Activated naive CD4-positive, alpha-beta T cell treated with anti-CD3 and anti-CD28 coated beads for 36 hours (primary cell): ENCODE measurements around the gene RBPJL. TPM values are rescaled to one million over a fixed set of nuclear protein-coding genes. Genes with fewer than 3 reads are reported as not detected.

Experiments used
- CTCF ChIA-PET: fragments of 350-600 bp; sonication (Branson Sonifier 250); formaldehyde crosslinking; loops from one replicate; lab custom pipeline; 2021; ENCODE audit warnings: antibody characterized with exemption; lab: Charles Lee
- DNase-seq: peaks from one replicate; pipeline ENCODE4 v3.0.0-alpha.2; 2020
- H3K27ac Mint-ChIP-seq: one replicate; pipeline ENCODE4 v1.8.0; 2021; ENCODE audit warnings: mild to moderate bottlenecking, mixed read lengths
- H3K27me3 Mint-ChIP-seq: one replicate; pipeline ENCODE4 v1.8.0; 2021; ENCODE audit warnings: low read depth, mixed read lengths
- H3K36me3 Mint-ChIP-seq: one replicate; pipeline ENCODE4 v1.8.0; 2021; ENCODE audit warnings: low read depth, mixed read lengths
- H3K4me1 Mint-ChIP-seq: one replicate; pipeline ENCODE4 v1.8.0; 2021; ENCODE audit warnings: low read depth, mixed read lengths
- H3K4me3 Mint-ChIP-seq: one replicate; pipeline ENCODE4 v1.8.0; 2021; ENCODE audit warnings: mild to moderate bottlenecking, moderate library complexity, mixed read lengths
- H3K9me3 Mint-ChIP-seq: one replicate; pipeline ENCODE4 v1.8.0; 2021; ENCODE audit warnings: mixed read lengths
- intact Hi-C: fragments of 100-400 bp; cut with micrococcal nuclease; formaldehyde crosslinking; loops from one replicate; pipeline ENCODE4 v1.15.1; 2023
- total RNA-seq, 2 experiments: library from RNA; stranded (reverse); gene quantifications; one replicate each; pipeline ENCODE4 v1.2.3, GENCODE V29; 2021

RBPJL gene
- total RNA-seq, 2 experiments from 2014 or later: not detected

- intact Hi-C loops: no loop called here
- H3K27me3 Mint-ChIP-seq: peaks cover 54% of the 10 kb centered on the region
Measured at GRCh38 chr20:45311589-45312211, 5.1 kb downstream of the RBPJL start.

GRCh38 chr20:45312241-45312640 lies 5.6 kb downstream of the RBPJL start:
- H3K27me3 Mint-ChIP-seq: peaks cover 58% of the 10 kb centered on the region
- H3K4me1 Mint-ChIP-seq: peaks cover 14% of the 10 kb centered on the region
- intact Hi-C loops: no loop called here
- CTCF ChIA-PET: interaction anchor here (0.6 to 3.2 kb wide), 22 partner anchors 8 to 962 kb away, joined by 3 to 31 read pairs (median 3); partner anchors contain the start of genes PIGT and SYS1
- H3K36me3 Mint-ChIP-seq: no peaks in the 10 kb centered on the region
- no peak overlapping the region for H3K27ac Mint-ChIP-seq
- no peaks in the 10 kb centered on the region for H3K9me3 Mint-ChIP-seq
- no peak for DNase-seq
- no peak overlapping the region for H3K4me3 Mint-ChIP-seq

More at GRCh38 chr20:45311589-45312211, 5.1 kb downstream of the RBPJL start:
- peak; percentile 73 for DNase-seq
- H3K4me1 Mint-ChIP-seq: peaks cover 10% of the 10 kb centered on the region
- H3K9me3 Mint-ChIP-seq: no peaks in the 10 kb centered on the region
- no peak overlapping the region for H3K27ac Mint-ChIP-seq
- H3K4me3 Mint-ChIP-seq: no peak overlapping the region
- CTCF ChIA-PET: interaction anchor here (0.7 to 3.2 kb wide), 22 partner anchors 8 to 377 kb away, joined by 3 to 31 read pairs (median 3); partner anchors contain the start of genes PIGT and SYS1
- no peaks in the 10 kb centered on the region for H3K36me3 Mint-ChIP-seq

- intact Hi-C loops: no loop called here
- peaks cover 53% of the 10 kb centered on the region for H3K27me3 Mint-ChIP-seq
- H3K4me1 Mint-ChIP-seq: peaks cover 21% of the 10 kb centered on the region
- CTCF ChIA-PET: interaction anchor here (0.6 to 3.2 kb wide), 11 partner anchors 10 to 961 kb away, joined by 3 to 31 read pairs (median 4); partner anchors contain the start of gene SYS1
- H3K4me3 Mint-ChIP-seq: no peak overlapping the region
- no peak for DNase-seq
- no peaks in the 10 kb centered on the region for H3K9me3 Mint-ChIP-seq
- H3K27ac Mint-ChIP-seq: no peak overlapping the region
- no peaks in the 10 kb centered on the region for H3K36me3 Mint-ChIP-seq
Measured at GRCh38 chr20:45313065-45313695, 6.5 kb downstream of the RBPJL start.

GRCh38 chr20:45313943-45314342 lies 7.3 kb downstream of the RBPJL start:
- Mint-ChIP-seq H3K27ac (no peak overlapping the region), H3K36me3 (no peaks in the 10 kb centered on the region), H3K4me3 (no peak overlapping the region), H3K9me3 (no peaks in the 10 kb centered on the region), H3K27me3 (peaks cover 53% of the 10 kb centered on the region), H3K4me1 (peaks cover 29% of the 10 kb centered on the region)
- intact Hi-C loops: no loop called here
- no peak for DNase-seq
- CTCF ChIA-PET: interaction anchor here (1.2 to 3.2 kb wide), 6 partner anchors 13 to 202 kb away, joined by 3 to 31 read pairs (median 4); partner anchors contain the start of gene SYS1

GRCh38 chr20:45315672-45316071 lies 9.0 kb downstream of the RBPJL start:
- Mint-ChIP-seq H3K36me3 (no peaks in the 10 kb centered on the region), H3K4me3 (no peak overlapping the region), H3K4me1 (peaks cover 35% of the 10 kb centered on the region), H3K27ac (no peak overlapping the region), H3K27me3 (peaks cover 45% of the 10 kb centered on the region), H3K9me3 (no peaks in the 10 kb centered on the region)
- intact Hi-C loops: loop anchor here (5.0 kb wide), 1 partner anchor 457 kb away; no protein-coding TSS in a partner anchor
- no peak for DNase-seq
- CTCF ChIA-PET: interaction anchor here (1.6 to 9.1 kb wide), 3 partner anchors 21 to 121 kb away, joined by 5 to 116 read pairs (median 6); no protein-coding TSS in a partner anchor

- CTCF ChIA-PET: interaction anchor here (0.5 to 9.1 kb wide), 7 partner anchors 13 to 140 kb away, joined by 3 to 116 read pairs (median 5); partner anchors contain the start of gene SDC4
- peak overlapping the region; percentile 12 for H3K4me3 Mint-ChIP-seq
- H3K27me3 Mint-ChIP-seq: peaks cover 38% of the 10 kb centered on the region
- no peaks in the 10 kb centered on the region for H3K9me3 Mint-ChIP-seq
- H3K27ac Mint-ChIP-seq: no peak overlapping the region
- intact Hi-C loops: loop anchor here (5.0 kb wide), 1 partner anchor 456 kb away; no protein-coding TSS in a partner anchor
- H3K36me3 Mint-ChIP-seq: no peaks in the 10 kb centered on the region
- DNase-seq: no peak
- peaks cover 37% of the 10 kb centered on the region for H3K4me1 Mint-ChIP-seq
Measured at GRCh38 chr20:45316150-45317080, 9.8 kb downstream of the RBPJL start.

GRCh38 chr20:45317826-45318225 lies 11.2 kb downstream of the RBPJL start:
- no peak for DNase-seq
- Mint-ChIP-seq H3K27ac (peak overlapping the region; percentile 91), H3K36me3 (no peaks in the 10 kb centered on the region), H3K4me1 (peaks cover 36% of the 10 kb centered on the region), H3K9me3 (no peaks in the 10 kb centered on the region), H3K27me3 (peaks cover 27% of the 10 kb centered on the region), H3K4me3 (peak overlapping the region; percentile 17)
- intact Hi-C loops: loop anchor here (2.0 to 5.0 kb wide), 3 partner anchors 37 to 454 kb away; partner anchors contain the start of gene SYS1
- CTCF ChIA-PET: interaction anchor here (0.5 to 9.1 kb wide), 19 partner anchors 9 to 460 kb away, joined by 3 to 116 read pairs (median 6); partner anchors contain the start of genes SDC4 and SYS1

GRCh38 chr20:45318386-45318939 lies 11.8 kb downstream of the RBPJL start:
- H3K27ac Mint-ChIP-seq: peak overlapping the region; percentile 91
- peaks cover 25% of the 10 kb centered on the region for H3K27me3 Mint-ChIP-seq
- H3K4me1 Mint-ChIP-seq: peaks cover 36% of the 10 kb centered on the region
- CTCF ChIA-PET: interaction anchor here (0.6 to 9.1 kb wide), 31 partner anchors 9 to 483 kb away, joined by 3 to 116 read pairs (median 5); partner anchors contain the start of genes SDC4 and SYS1
- peak overlapping the region; percentile 48 for H3K4me3 Mint-ChIP-seq
- intact Hi-C loops: loop anchor here (2.0 to 5.0 kb wide), 3 partner anchors 36 to 454 kb away; partner anchors contain the start of gene SYS1
- no peaks in the 10 kb centered on the region for H3K36me3 Mint-ChIP-seq
- peak; percentile 47 for DNase-seq
- H3K9me3 Mint-ChIP-seq: no peaks in the 10 kb centered on the region

- intact Hi-C loops: loop anchor here (1.0 to 5.0 kb wide), 6 partner anchors 36 to 453 kb away; partner anchors contain the start of gene SYS1
- CTCF ChIA-PET: interaction anchor here (0.6 to 9.1 kb wide), 28 partner anchors 8 to 452 kb away, joined by 3 to 116 read pairs (median 5); partner anchors contain the start of genes SDC4 and SYS1
- peaks cover 36% of the 10 kb centered on the region for H3K4me1 Mint-ChIP-seq
- no peaks in the 10 kb centered on the region for H3K9me3 Mint-ChIP-seq
- no peaks in the 10 kb centered on the region for H3K36me3 Mint-ChIP-seq
- peaks cover 20% of the 10 kb centered on the region for H3K27me3 Mint-ChIP-seq
- peak overlapping the region; percentile 91 for H3K27ac Mint-ChIP-seq
- peak overlapping the region; percentile 48 for H3K4me3 Mint-ChIP-seq
- DNase-seq: no peak
Measured at GRCh38 chr20:45318948-45319347, 12.3 kb downstream of the RBPJL start.

GRCh38 chr20:45320948-45321595 lies 14.4 kb downstream of the RBPJL start:
- H3K27ac Mint-ChIP-seq: no peak overlapping the region
- CTCF ChIA-PET: interaction anchor here (0.8 to 9.1 kb wide), 11 partner anchors 9 to 129 kb away, joined by 3 to 116 read pairs (median 5); partner anchors contain the start of gene SYS1
- H3K4me3 Mint-ChIP-seq: no peak overlapping the region
- no peaks in the 10 kb centered on the region for H3K9me3 Mint-ChIP-seq
- H3K36me3 Mint-ChIP-seq: no peaks in the 10 kb centered on the region
- peaks cover 6% of the 10 kb centered on the region for H3K27me3 Mint-ChIP-seq
- peaks cover 36% of the 10 kb centered on the region for H3K4me1 Mint-ChIP-seq
- peak; percentile 34 for DNase-seq
- intact Hi-C loops: no loop called here
